ENCODE results near the gene ZDHHC11.
"Not testable (repeated sequence)": the region's sequence is repeated elsewhere in the genome, so short reads cannot be mapped to it uniquely, and the experiment has no call there.

The ZDHHC11 gene

GRCh38 chr5:757346-757930, 93.3 kb downstream of the ZDHHC11 start:
- TF ChIP-seq, protein P1, sequence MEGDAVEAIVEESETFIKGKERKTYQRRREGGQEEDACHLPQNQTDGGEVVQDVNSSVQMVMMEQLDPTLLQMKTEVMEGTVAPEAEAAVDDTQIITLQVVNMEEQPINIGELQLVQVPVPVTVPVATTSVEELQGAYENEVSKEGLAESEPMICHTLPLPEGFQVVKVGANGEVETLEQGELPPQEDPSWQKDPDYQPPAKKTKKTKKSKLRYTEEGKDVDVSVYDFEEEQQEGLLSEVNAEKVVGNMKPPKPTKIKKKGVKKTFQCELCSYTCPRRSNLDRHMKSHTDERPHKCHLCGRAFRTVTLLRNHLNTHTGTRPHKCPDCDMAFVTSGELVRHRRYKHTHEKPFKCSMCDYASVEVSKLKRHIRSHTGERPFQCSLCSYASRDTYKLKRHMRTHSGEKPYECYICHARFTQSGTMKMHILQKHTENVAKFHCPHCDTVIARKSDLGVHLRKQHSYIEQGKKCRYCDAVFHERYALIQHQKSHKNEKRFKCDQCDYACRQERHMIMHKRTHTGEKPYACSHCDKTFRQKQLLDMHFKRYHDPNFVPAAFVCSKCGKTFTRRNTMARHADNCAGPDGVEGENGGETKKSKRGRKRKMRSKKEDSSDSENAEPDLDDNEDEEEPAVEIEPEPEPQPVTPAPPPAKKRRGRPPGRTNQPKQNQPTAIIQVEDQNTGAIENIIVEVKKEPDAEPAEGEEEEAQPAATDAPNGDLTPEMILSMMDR (IDR thresholded peaks at IDR 0.05; ENCODE audit: low read depth, low read length) = no peak
- no peak for TF ChIP-seq EZH2phosphoT487 (IDR thresholded peaks at IDR 0.05; ENCODE audit: low read depth)
- Histone ChIP-seq H3K4me1 (ENCODE audit: low read length) (no peaks in the 10 kb centered on the region), H3K9me3 (ENCODE audit: insufficient read depth, low read length) (no peaks in the 10 kb centered on the region), H3K27me3 (ENCODE audit: low read depth, low read length) (no peaks in the 10 kb centered on the region), H4K20me1 (ENCODE audit: insufficient read depth, low read length) (no peaks in the 10 kb centered on the region), H3K4me3 (ENCODE audit: low read length) (no peak overlapping the region), H3K9ac (ENCODE audit: low read length) (no peak overlapping the region), H3K79me2 (ENCODE audit: low read length) (no peaks in the 10 kb centered on the region), H3K36me3 (replicated peaks; ENCODE audit: low read depth, low read length) (no peaks in the 10 kb centered on the region), H2AFZ (ENCODE audit: low read depth, low read length) (no peak overlapping the region), H3K27ac (ENCODE audit: low read length) (no peak overlapping the region), H3K4me2 (ENCODE audit: low read length) (no peak overlapping the region)

DNA sequence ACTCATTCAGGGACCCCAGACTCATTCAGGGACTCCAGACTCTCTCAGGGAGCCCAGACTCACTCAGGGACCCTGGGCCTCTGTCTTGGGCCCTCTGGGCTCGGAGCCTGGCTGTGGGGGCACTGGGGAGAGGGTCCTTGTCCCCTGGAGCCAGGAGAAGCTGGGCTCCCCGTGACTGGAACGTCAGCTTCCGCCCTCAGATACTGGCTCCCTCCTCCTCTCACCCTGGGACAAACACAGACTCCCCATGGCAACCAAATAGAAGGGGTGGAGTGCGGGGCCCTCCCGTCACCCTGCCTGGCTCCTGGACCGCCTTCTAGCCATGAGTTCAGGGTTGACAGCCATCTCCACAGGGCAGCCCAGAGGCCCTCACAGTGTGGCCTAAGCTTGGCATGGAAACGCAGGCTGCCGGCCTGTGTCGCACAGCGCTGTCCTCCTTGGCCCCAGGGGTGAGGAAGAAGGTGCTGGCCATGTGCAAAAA, 93.9 kb downstream of the ZDHHC11 start:
- H3K27me3 ChIP-seq (ENCODE audit: low read depth, low read length) = no peaks in the 10 kb centered on the region
- no peak for TF ChIP-seq EZH2phosphoT487 (IDR thresholded peaks at IDR 0.05; ENCODE audit: low read depth)
- TF ChIP-seq, protein P1 (IDR thresholded peaks at IDR 0.05; ENCODE audit: low read depth, low read length) = no peak
- H3K4me3 ChIP-seq (ENCODE audit: low read length) = no peak overlapping the region
- no peaks in the 10 kb centered on the region for H3K36me3 ChIP-seq (replicated peaks; ENCODE audit: low read depth, low read length)
- no peak overlapping the region for H3K27ac ChIP-seq (ENCODE audit: low read length)
- H3K4me2 ChIP-seq (ENCODE audit: low read length) = no peak overlapping the region
- H3K79me2 ChIP-seq (ENCODE audit: low read length) = no peaks in the 10 kb centered on the region
- no peaks in the 10 kb centered on the region for H3K9me3 ChIP-seq (ENCODE audit: insufficient read depth, low read length)
- no peak overlapping the region for H2AFZ ChIP-seq (ENCODE audit: low read depth, low read length)
- no peaks in the 10 kb centered on the region for H3K4me1 ChIP-seq (ENCODE audit: low read length)
- no peaks in the 10 kb centered on the region for H4K20me1 ChIP-seq (ENCODE audit: insufficient read depth, low read length)
- H3K9ac ChIP-seq (ENCODE audit: low read length) = no peak overlapping the region

DNA sequence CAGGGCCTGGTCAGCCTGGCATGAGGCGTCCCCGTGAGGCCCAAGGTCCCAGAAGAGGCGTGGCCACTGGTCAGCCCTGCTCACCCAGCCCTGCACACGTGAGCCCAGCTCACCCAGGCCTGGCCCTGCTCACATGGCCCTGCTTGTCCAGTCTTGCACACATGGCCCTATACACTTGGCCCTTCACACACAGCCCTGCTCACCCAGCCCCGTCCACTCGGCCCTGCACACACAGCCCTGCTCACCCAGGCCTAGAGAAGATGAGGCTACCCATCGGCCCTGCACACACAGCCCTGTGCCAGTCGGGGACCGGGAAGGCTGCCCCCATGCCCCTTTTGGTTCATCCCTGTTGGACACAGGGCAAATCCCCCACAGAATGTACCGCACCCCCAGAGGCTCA, 94.6 kb downstream of the ZDHHC11 start:
- Histone ChIP-seq H3K79me2 (ENCODE audit: low read length) (no peaks in the 10 kb centered on the region), H3K36me3 (replicated peaks; ENCODE audit: low read depth, low read length) (no peaks in the 10 kb centered on the region), H3K9me3 (ENCODE audit: insufficient read depth, low read length) (no peaks in the 10 kb centered on the region), H3K9ac (ENCODE audit: low read length) (no peak overlapping the region), H4K20me1 (ENCODE audit: insufficient read depth, low read length) (no peaks in the 10 kb centered on the region), H3K4me1 (ENCODE audit: low read length) (no peaks in the 10 kb centered on the region), H3K27ac (ENCODE audit: low read length) (no peak overlapping the region), H3K4me3 (ENCODE audit: low read length) (no peak overlapping the region), H2AFZ (ENCODE audit: low read depth, low read length) (no peak overlapping the region), H3K4me2 (ENCODE audit: low read length) (no peak overlapping the region), H3K27me3 (ENCODE audit: low read depth, low read length) (no peaks in the 10 kb centered on the region)
- TF ChIP-seq, protein P1 (IDR thresholded peaks at IDR 0.05; ENCODE audit: low read depth, low read length) = no peak
- no peak for TF ChIP-seq EZH2phosphoT487 (IDR thresholded peaks at IDR 0.05; ENCODE audit: low read depth)

DNA sequence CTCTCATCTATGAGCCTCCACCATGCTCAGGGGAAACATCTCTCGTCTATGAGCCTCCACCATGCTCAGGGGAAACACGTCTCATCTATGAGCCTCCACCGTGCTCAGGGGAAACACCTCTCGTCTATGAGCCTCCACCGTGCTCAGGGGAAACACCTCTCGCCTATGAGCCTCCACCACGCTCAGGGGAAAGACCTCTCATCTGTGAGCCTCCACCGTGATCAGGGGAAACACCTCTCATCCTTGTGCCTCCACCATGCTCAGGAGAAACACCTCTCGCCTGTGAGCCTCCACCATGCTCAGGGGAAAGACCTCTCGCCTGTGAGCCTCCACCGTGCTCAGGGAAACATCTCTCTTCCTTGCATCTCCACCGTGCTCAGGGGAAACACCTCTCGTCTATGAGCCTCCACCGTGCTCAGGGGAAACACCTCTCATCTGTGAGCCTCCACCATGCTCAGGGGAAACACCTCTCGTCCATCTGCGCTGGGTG, 96.6 kb downstream of the ZDHHC11 start:
- H4K20me1 ChIP-seq (ENCODE audit: insufficient read depth, low read length); H3K79me2 ChIP-seq (ENCODE audit: low read length): not testable (repeated sequence)

DNA sequence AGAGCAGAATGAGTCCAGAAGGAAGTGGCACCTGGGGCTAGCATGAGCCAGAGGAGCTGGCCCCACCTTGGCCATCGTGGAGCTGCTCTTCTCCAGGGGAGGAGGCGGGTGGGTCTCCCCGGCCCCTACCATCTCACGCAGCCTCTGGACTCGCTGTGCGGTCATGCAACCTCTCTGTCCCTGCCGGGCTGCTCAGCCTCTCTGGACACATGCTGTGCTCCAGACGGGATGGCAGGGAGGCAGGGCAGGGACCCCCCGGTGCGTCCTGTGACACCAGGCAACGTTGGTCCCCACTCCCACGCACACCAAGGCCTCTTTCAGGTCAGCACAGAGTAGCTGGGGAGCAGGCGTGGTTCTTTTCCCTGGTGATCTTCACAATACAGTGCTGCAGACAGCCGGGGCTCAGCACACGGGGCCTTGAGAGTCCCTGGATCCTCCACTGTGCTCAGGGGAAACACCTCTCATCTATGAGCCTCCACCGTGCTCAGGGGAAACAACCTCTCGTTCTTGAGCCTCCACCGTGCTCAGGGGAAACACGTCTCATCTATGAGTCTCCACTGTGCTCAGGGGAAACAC, 97.1 kb downstream of the ZDHHC11 start:
- not testable (repeated sequence) for H3K4me3 ChIP-seq (ENCODE audit: low read length); H3K9me3 ChIP-seq (ENCODE audit: insufficient read depth, low read length); H4K20me1 ChIP-seq (ENCODE audit: insufficient read depth, low read length); H3K4me1 ChIP-seq (ENCODE audit: low read length); H3K9ac ChIP-seq (ENCODE audit: low read length); H3K4me2 ChIP-seq (ENCODE audit: low read length); H3K79me2 ChIP-seq (ENCODE audit: low read length); H3K36me3 ChIP-seq (replicated peaks; ENCODE audit: low read depth, low read length); H3K27ac ChIP-seq (ENCODE audit: low read length); H3K27me3 ChIP-seq (ENCODE audit: low read depth, low read length); H2AFZ ChIP-seq (ENCODE audit: low read depth, low read length)

More for the DNA sequence above, 96.6 kb downstream of the ZDHHC11 start:
- H3K27me3 ChIP-seq (ENCODE audit: low read depth, low read length); H3K4me3 ChIP-seq (ENCODE audit: low read length); H3K9ac ChIP-seq (ENCODE audit: low read length); H3K9me3 ChIP-seq (ENCODE audit: insufficient read depth, low read length); H3K4me1 ChIP-seq (ENCODE audit: low read length); H3K4me2 ChIP-seq (ENCODE audit: low read length); H3K36me3 ChIP-seq (replicated peaks; ENCODE audit: low read depth, low read length); H2AFZ ChIP-seq (ENCODE audit: low read depth, low read length); H3K27ac ChIP-seq (ENCODE audit: low read length): not testable (repeated sequence)

GRCh38 chr5:752532-753115, 98.2 kb downstream of the ZDHHC11 start:
- not testable (repeated sequence) for H3K4me3 ChIP-seq (ENCODE audit: low read length); H3K79me2 ChIP-seq (ENCODE audit: low read length); H3K27ac ChIP-seq (ENCODE audit: low read length)

DNA sequence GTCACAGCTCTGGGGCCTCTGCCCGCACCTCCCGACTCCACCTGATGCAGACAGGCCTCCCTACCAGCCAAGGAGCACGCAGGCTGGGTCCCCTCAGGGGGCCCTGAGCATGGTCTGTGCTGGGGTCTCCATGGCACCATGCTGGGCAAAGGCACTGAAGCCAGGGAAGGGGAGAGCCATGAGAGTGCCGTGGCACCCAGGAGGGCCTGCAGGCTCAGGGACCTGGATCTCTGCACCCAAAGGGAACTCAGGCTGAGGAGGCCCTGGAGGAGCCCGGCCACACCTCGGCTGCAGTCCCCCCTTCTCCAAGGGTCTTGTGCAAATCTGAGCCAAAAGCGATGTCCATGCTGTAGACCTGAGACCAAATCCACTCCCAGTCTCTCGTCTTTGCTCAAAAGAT, 98.8 kb downstream of the ZDHHC11 start:
- not testable (repeated sequence) for H2AFZ ChIP-seq (ENCODE audit: low read depth, low read length); H3K27ac ChIP-seq (ENCODE audit: low read length); H3K27me3 ChIP-seq (ENCODE audit: low read depth, low read length); H3K36me3 ChIP-seq (replicated peaks; ENCODE audit: low read depth, low read length); H3K4me2 ChIP-seq (ENCODE audit: low read length); H3K9ac ChIP-seq (ENCODE audit: low read length); H4K20me1 ChIP-seq (ENCODE audit: insufficient read depth, low read length); H3K4me3 ChIP-seq (ENCODE audit: low read length); H3K4me1 ChIP-seq (ENCODE audit: low read length); H3K9me3 ChIP-seq (ENCODE audit: insufficient read depth, low read length); H3K79me2 ChIP-seq (ENCODE audit: low read length)

More at GRCh38 chr5:752532-753115, 98.2 kb downstream of the ZDHHC11 start:
- H3K9ac ChIP-seq (ENCODE audit: low read length); H4K20me1 ChIP-seq (ENCODE audit: insufficient read depth, low read length); H3K9me3 ChIP-seq (ENCODE audit: insufficient read depth, low read length); H3K4me2 ChIP-seq (ENCODE audit: low read length); H3K4me1 ChIP-seq (ENCODE audit: low read length); H2AFZ ChIP-seq (ENCODE audit: low read depth, low read length); H3K36me3 ChIP-seq (replicated peaks; ENCODE audit: low read depth, low read length); H3K27me3 ChIP-seq (ENCODE audit: low read depth, low read length): not testable (repeated sequence)

All from OCI-LY3 (cell line).